Neural cell (in vitro differentiated cells): Measurements from ENCODE around the gene EXOC4. TPM values are rescaled to one million over a fixed set of nuclear protein-coding genes. Genes with fewer than 3 reads are reported as not detected.

ENCODE experiments used
- H2AFZ ChIP-seq: fragments of 200-600, 300-800 bp; sonication (generic), shearing (Covaris generic); 2 replicates; pipeline ENCODE4 v1.6.0; 2014; ENCODE audit warnings: low read depth, mild to moderate bottlenecking, antibody characterized with exemption, low read length, moderate library complexity
- H3F3A ChIP-seq: fragments of 200-600 bp; shearing (Covaris generic); 2 replicates; pipeline ENCODE4 v1.6.1; 2016; ENCODE audit warnings: mild to moderate bottlenecking, moderate library complexity, mixed read lengths, antibody characterized with exemption, low read length; ENCODE audit not compliant: insufficient read depth, poor library complexity, severe bottlenecking
- H3K27ac ChIP-seq: fragments of 200-600, 300-800 bp; sonication (generic), shearing (Covaris generic); 2 replicates; pipeline ENCODE4 v1.5.1; 2014; ENCODE audit warnings: mild to moderate bottlenecking, low read length, moderate library complexity
- H3K27me3 ChIP-seq: fragments of 300-800, 200-600 bp; sonication (generic), shearing (Covaris generic); 2 replicates; pipeline ENCODE4 v1.6.0; 2014; ENCODE audit warnings: mild to moderate bottlenecking, low read depth, low read length, moderate library complexity; ENCODE audit not compliant: insufficient read depth
- H3K36me3 ChIP-seq: fragments of 300-800, 200-600 bp; sonication (generic), shearing (Covaris generic); 2 replicates; pipeline ENCODE4 v1.5.1; 2014; ENCODE audit warnings: mild to moderate bottlenecking, antibody characterized with exemption, low read length, moderate library complexity; ENCODE audit not compliant: insufficient read depth
- H3K4me2 ChIP-seq: fragments of 300-800, 200-600 bp; sonication (generic), shearing (Covaris generic); 2 replicates; pipeline ENCODE4 v1.6.0; 2014; ENCODE audit warnings: mild to moderate bottlenecking, low read length
- H3K4me3 ChIP-seq: fragments of 300-800, 200-600 bp; sonication (generic), shearing (Covaris generic); 2 replicates; pipeline ENCODE4 v1.5.1; 2014; ENCODE audit warnings: mild to moderate bottlenecking, low read length, moderate library complexity
- H3K79me2 ChIP-seq: fragments of 200-600 bp; shearing (Covaris generic); replicated peaks from 2 replicates; pipeline ENCODE4 v1.6.0; 2014; ENCODE audit warnings: mild to moderate bottlenecking, low read length, moderate library complexity; ENCODE audit not compliant: insufficient read depth
- H3K9ac ChIP-seq: fragments of 300-800, 200-600 bp; sonication (generic), shearing (Covaris generic); 2 replicates; pipeline ENCODE4 v1.6.1; 2016; ENCODE audit warnings: mild to moderate bottlenecking, low read length, mixed read lengths
- H3K9me2 ChIP-seq: fragments of 200-600 bp; shearing (Covaris generic); 2 replicates; pipeline ENCODE4 v1.6.1; 2016; ENCODE audit warnings: mild to moderate bottlenecking, low read length, mixed read lengths; ENCODE audit not compliant: insufficient read depth
- H3K9me3 ChIP-seq: fragments of 200-600, 300-800 bp; sonication (generic), shearing (Covaris generic); 2 replicates; pipeline ENCODE4 v1.6.1; 2016; ENCODE audit warnings: mild to moderate bottlenecking, mixed run types, low read length, moderate library complexity, mixed read lengths
- H4K20me1 ChIP-seq: fragments of 200-600 bp; shearing (Covaris generic); 2 replicates; pipeline ENCODE4 v1.6.1; 2016; ENCODE audit warnings: mild to moderate bottlenecking, mixed run types; ENCODE audit not compliant: insufficient read depth
- CTCF ChIP-seq: fragments of 450-650 bp; IDR thresholded peaks from 2 replicates; pipeline ENCODE4 v1.5.1; 2014; ENCODE audit warnings: antibody characterized with exemption, mild to moderate bottlenecking, moderate library complexity; ENCODE audit not compliant: poor library complexity, severe bottlenecking
- EP300 ChIP-seq: fragments of 450-650 bp; conservative IDR thresholded peaks from 2 replicates; pipeline ENCODE4 v1.6.1; 2014; ENCODE audit warnings: antibody characterized with exemption, mild to moderate bottlenecking, moderate library complexity; ENCODE audit not compliant: poor library complexity, severe bottlenecking
- EZH2 ChIP-seq: fragments of 200-600, 300-800 bp; shearing (Covaris generic), sonication (generic); IDR thresholded peaks from 2 replicates; pipeline ENCODE4 v1.6.1; 2014; ENCODE audit warnings: antibody characterized with exemption, low read length, borderline replicate concordance, mild to moderate bottlenecking; ENCODE audit not compliant: insufficient read depth, poor library complexity, severe bottlenecking
- MXI1 ChIP-seq: fragments of 450-650 bp; conservative IDR thresholded peaks from 2 replicates; pipeline ENCODE4 v1.6.1; 2014; ENCODE audit warnings: antibody characterized with exemption, mild to moderate bottlenecking; ENCODE audit not compliant: poor library complexity, severe bottlenecking
- POLR2AphosphoS5 ChIP-seq: IDR thresholded peaks from 2 replicates; pipeline ENCODE4 v1.6.1; 2012
- RAD21 ChIP-seq: fragments of 450-650 bp; conservative IDR thresholded peaks from 2 replicates; pipeline ENCODE4 v1.6.1; 2014; ENCODE audit warnings: antibody characterized with exemption, mild to moderate bottlenecking, moderate library complexity
- SMC3 ChIP-seq: fragments of 450-650 bp; conservative IDR thresholded peaks from 2 replicates; pipeline ENCODE4 v1.6.1; 2014; ENCODE audit warnings: antibody characterized with exemption, mild to moderate bottlenecking, moderate library complexity; ENCODE audit not compliant: poor library complexity
- TAF1 ChIP-seq: IDR thresholded peaks from 2 replicates; pipeline ENCODE4 v1.6.1; 2012; ENCODE audit warnings: low read depth
- polyA plus RNA-seq: library from polyadenylated mRNA; depleted of rRNA; stranded (reverse); fragments of >200 nt; gene quantifications from 2 replicates; pipeline ENCODE4 v1.2.3, GENCODE V29; 2014
- TF ChIP-seq, protein P1 (sequence below): IDR thresholded peaks from 2 replicates; pipeline ENCODE4 v1.6.1; 2012; ENCODE audit warnings: borderline replicate concordance

The EXOC4 gene
- polyA plus RNA-seq, 1 donor from 2014 or later = 36.5 TPM

- TF ChIP-seq SMC3 (no peak), MXI1 (no peak), CTCF (no peak), POLR2AphosphoS5 (no peak), RAD21 (no peak)
- TF ChIP-seq, protein P1, sequence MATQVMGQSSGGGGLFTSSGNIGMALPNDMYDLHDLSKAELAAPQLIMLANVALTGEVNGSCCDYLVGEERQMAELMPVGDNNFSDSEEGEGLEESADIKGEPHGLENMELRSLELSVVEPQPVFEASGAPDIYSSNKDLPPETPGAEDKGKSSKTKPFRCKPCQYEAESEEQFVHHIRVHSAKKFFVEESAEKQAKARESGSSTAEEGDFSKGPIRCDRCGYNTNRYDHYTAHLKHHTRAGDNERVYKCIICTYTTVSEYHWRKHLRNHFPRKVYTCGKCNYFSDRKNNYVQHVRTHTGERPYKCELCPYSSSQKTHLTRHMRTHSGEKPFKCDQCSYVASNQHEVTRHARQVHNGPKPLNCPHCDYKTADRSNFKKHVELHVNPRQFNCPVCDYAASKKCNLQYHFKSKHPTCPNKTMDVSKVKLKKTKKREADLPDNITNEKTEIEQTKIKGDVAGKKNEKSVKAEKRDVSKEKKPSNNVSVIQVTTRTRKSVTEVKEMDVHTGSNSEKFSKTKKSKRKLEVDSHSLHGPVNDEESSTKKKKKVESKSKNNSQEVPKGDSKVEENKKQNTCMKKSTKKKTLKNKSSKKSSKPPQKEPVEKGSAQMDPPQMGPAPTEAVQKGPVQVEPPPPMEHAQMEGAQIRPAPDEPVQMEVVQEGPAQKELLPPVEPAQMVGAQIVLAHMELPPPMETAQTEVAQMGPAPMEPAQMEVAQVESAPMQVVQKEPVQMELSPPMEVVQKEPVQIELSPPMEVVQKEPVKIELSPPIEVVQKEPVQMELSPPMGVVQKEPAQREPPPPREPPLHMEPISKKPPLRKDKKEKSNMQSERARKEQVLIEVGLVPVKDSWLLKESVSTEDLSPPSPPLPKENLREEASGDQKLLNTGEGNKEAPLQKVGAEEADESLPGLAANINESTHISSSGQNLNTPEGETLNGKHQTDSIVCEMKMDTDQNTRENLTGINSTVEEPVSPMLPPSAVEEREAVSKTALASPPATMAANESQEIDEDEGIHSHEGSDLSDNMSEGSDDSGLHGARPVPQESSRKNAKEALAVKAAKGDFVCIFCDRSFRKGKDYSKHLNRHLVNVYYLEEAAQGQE = no peak
- no peaks in the 10 kb centered on the region for H3K27me3 ChIP-seq
- H2AFZ ChIP-seq = no peak overlapping the region
- H3K4me3 ChIP-seq = peak overlapping the region; percentile 23
- H3F3A ChIP-seq = peaks cover 7% of the 10 kb centered on the region
- H3K36me3 ChIP-seq = no peaks in the 10 kb centered on the region
- H3K27ac ChIP-seq = peak overlapping the region; percentile 49
- H3K79me2 ChIP-seq = no peaks in the 10 kb centered on the region
- H3K9ac ChIP-seq = no peak overlapping the region
- H4K20me1 ChIP-seq = no peaks in the 10 kb centered on the region
- H3K9me3 ChIP-seq = no peaks in the 10 kb centered on the region
- H3K4me2 ChIP-seq = peak overlapping the region; percentile 16
- no peaks in the 10 kb centered on the region for H3K9me2 ChIP-seq
Observed at GRCh38 chr7:133479456-133480065, 226.7 kb downstream of the EXOC4 start.

GRCh38 chr7:133480868-133481267, 228.0 kb downstream of the EXOC4 start:
- Histone ChIP-seq H3K4me2 (no peak overlapping the region), H3K36me3 (no peaks in the 10 kb centered on the region), H3K9ac (no peak overlapping the region), H3K27ac (no peak overlapping the region), H3F3A (peaks cover 7% of the 10 kb centered on the region), H3K9me2 (no peaks in the 10 kb centered on the region), H3K27me3 (no peaks in the 10 kb centered on the region), H2AFZ (no peak overlapping the region), H3K79me2 (no peaks in the 10 kb centered on the region), H3K9me3 (no peaks in the 10 kb centered on the region), H4K20me1 (no peaks in the 10 kb centered on the region), H3K4me3 (no peak overlapping the region)
- TF ChIP-seq EP300 (no peak), EZH2 (no peak), MXI1 (no peak), RAD21 (no peak), SMC3 (no peak), TAF1 (no peak), POLR2AphosphoS5 (no peak), CTCF (no peak)
- TF ChIP-seq, protein P1 = no peak
